Measurements from ENCODE around the gene REG1B. TPM values are rescaled to one million over a fixed set of nuclear protein-coding genes. Genes with fewer than 3 reads are reported as not detected.

Gene REG1B
- total and polyA plus RNA-seq, 9 of the 15 experiments (the other 6 are each of a cell fraction or from before 2014, with no cell fraction given): 0.15 to 2.0 TPM; not detected in 7

- no peak for TF ChIP-seq ELK3 (CRISPR knock-in tag; IDR thresholded peaks at IDR 0.05)
- no peak for TF ChIP-seq PCBP2 (IDR thresholded peaks at IDR 0.05; ENCODE audit: low read depth, low read length, poor library complexity, severe bottlenecking)
- TF ChIP-seq POU5F1 (IDR thresholded peaks at IDR 0.05; ENCODE audit: borderline replicate concordance, low read depth, low read length, partially characterized antibody): no peak
- no peak for TF ChIP-seq PTRF (tag; IDR thresholded peaks at IDR 0.05)
- no peak for TF ChIP-seq ERF (CRISPR knock-in tag; IDR thresholded peaks at IDR 0.05)
Observed at GRCh38 chr2:79090693-79091092, 2.9 kb upstream of the REG1B start (continued).

- H3K9ac ChIP-seq (ENCODE audit: insufficient read depth in 1 of 2, low read depth in 2 of 2, low read length in 2 of 2): no peak overlapping the region
- DNase-seq (ENCODE audit: extremely low read depth in 1 of 4, low spot score in 3 of 4) (no peak), ATAC-seq (no peak), FAIRE-seq (no peak)
- H3K4me1 ChIP-seq (replicated peaks in 1 of 2; ENCODE audit: control insufficient read depth in 2 of 2, insufficient read depth in 2 of 2, low read length in 2 of 2): no peaks in the 10 kb centered on the region
- ChIA-PET POLR2A (no interaction called here), CTCF (ENCODE audit: low intra/inter-chr PET ratio) (no interaction called here)
- no peaks in the 10 kb centered on the region for H3K9me1 ChIP-seq (ENCODE audit: control insufficient read depth, insufficient read depth, low read length)
- H3K27me3 ChIP-seq (ENCODE audit: control insufficient read depth in 2 of 2, insufficient read depth in 2 of 2, low read length in 2 of 2): no peaks in the 10 kb centered on the region
- intact Hi-C loops (cut with micrococcal nuclease) (no loop called here), in situ Hi-C loops (cut with MboI) (no loop called here)
- BruUV-seq (replicated peaks): no TSS peak
- no peak overlapping the region for H2AFZ ChIP-seq (ENCODE audit: low read depth, low read length)
- no peaks in the 10 kb centered on the region for H4K20me1 ChIP-seq (replicated peaks; ENCODE audit: control insufficient read depth, insufficient read depth, low read length)
- no peaks in the 10 kb centered on the region for H3K79me2 ChIP-seq (ENCODE audit: control insufficient read depth, insufficient read depth, low read length)
- WGBS (ENCODE audit: insufficient coverage, low coverage, missing lambda C conversion rate): 0% methylated on average over 4 of the region's 4 CpGs
- H3K4me2 ChIP-seq (ENCODE audit: insufficient read depth, low read length): no peak overlapping the region
- no peak overlapping the region for H3K27ac ChIP-seq (ENCODE audit: extremely low read depth, low read depth, low read length)
- H3K36me3 ChIP-seq (ENCODE audit: control insufficient read depth, insufficient read depth, low read length): no peaks in the 10 kb centered on the region
- no peak overlapping the region for H3K4me3 ChIP-seq
- H3K9me3 ChIP-seq (replicated peaks; ENCODE audit: control insufficient read depth, insufficient read depth, low read depth, low read length): no peaks in the 10 kb centered on the region
- TF ChIP-seq ZNF3 (CRISPR knock-in tag; IDR thresholded peaks at IDR 0.05) (no peak), E2F3 (CRISPR knock-in tag; IDR thresholded peaks at IDR 0.05) (no peak), ARID3A (IDR thresholded peaks at IDR 0.05; ENCODE audit: borderline replicate concordance, low read depth, low read length) (no peak), EWSR1 (IDR thresholded peaks at IDR 0.05; ENCODE audit: borderline replicate concordance, low read depth, partially characterized antibody) (no peak), E2F5 (CRISPR knock-in tag; IDR thresholded peaks at IDR 0.05) (no peak), ERF (CRISPR knock-in tag; IDR thresholded peaks at IDR 0.05) (no peak), ZNF830 (CRISPR knock-in tag; IDR thresholded peaks at IDR 0.05) (no peak), MAX (CRISPR knock-in tag; IDR thresholded peaks at IDR 0.05) (no peak), GABPB1 (CRISPR knock-in tag; IDR thresholded peaks at IDR 0.05) (no peak), ZBTB17 (CRISPR knock-in tag; IDR thresholded peaks at IDR 0.05) (no peak), ZNF280B (CRISPR knock-in tag; IDR thresholded peaks at IDR 0.05) (no peak)
Observed at GRCh38 chr2:79086255-79086654, 1.5 kb downstream of the REG1B start.

Measured in K562 (cell line).